ENCODE results near the gene EWSR1. TPM values are rescaled to one million over a fixed set of nuclear protein-coding genes. Genes with fewer than 3 reads are reported as not detected.
"Not testable (repeated sequence)": the region's sequence is repeated elsewhere in the genome, so short reads cannot be mapped to it uniquely, and the experiment has no call there.

Gene EWSR1
- total RNA-seq, 1 experiment from 2014 or later = 298 TPM

GRCh38 chr22:29233277-29233877 is 34.7 kb upstream of the EWSR1 start:
- H3K27me3 ChIP-seq = no peaks in the 10 kb centered on the region
- DNase-seq = no peak
- H3K9me3 ChIP-seq (replicated peaks) = no peaks in the 10 kb centered on the region
- no peak overlapping the region for H3K4me3 ChIP-seq
- no peaks in the 10 kb centered on the region for H3K36me3 ChIP-seq
- no peaks in the 10 kb centered on the region for H3K4me1 ChIP-seq
- no peak overlapping the region for H3K27ac ChIP-seq

- Histone ChIP-seq H3K9me3 (replicated peaks) (peaks cover 11% of the 10 kb centered on the region; the same call in 1 of the 2 replicates), H3K27ac (peak overlapping the region; percentile 34)
- H3K4me1 ChIP-seq, H3K4me3 ChIP-seq, H3K36me3 ChIP-seq, H3K27me3 ChIP-seq: not testable (repeated sequence)
- peak; percentile 22 to 31 for DNase-seq
Observed at GRCh38 chr22:29240481-29240880, 27.6 kb upstream of the EWSR1 start.

GRCh38 chr22:29243874-29244446 is 24.1 kb upstream of the EWSR1 start:
- no peak for DNase-seq
- Histone ChIP-seq H3K27ac (no peak overlapping the region), H3K27me3 (no peaks in the 10 kb centered on the region), H3K4me1 (no peaks in the 10 kb centered on the region; the same call in 1 of the 2 replicates), H3K9me3 (replicated peaks) (peaks cover 11% of the 10 kb centered on the region; the same call in 1 of the 2 replicates), H3K36me3 (no peaks in the 10 kb centered on the region), H3K4me3 (no peak overlapping the region)

- H3K27me3 ChIP-seq = no peaks in the 10 kb centered on the region
- no peaks in the 10 kb centered on the region for H3K36me3 ChIP-seq
- no peak for DNase-seq
- H3K27ac ChIP-seq = no peak overlapping the region
- H3K9me3 ChIP-seq (replicated peaks) = peaks cover 9% of the 10 kb centered on the region; the same call in 1 of the 2 replicates
- no peak overlapping the region for H3K4me3 ChIP-seq
- no peaks in the 10 kb centered on the region; the same call in 1 of the 2 replicates for H3K4me1 ChIP-seq
Observed at GRCh38 chr22:29244785-29245625, 23.1 kb upstream of the EWSR1 start.

GRCh38 chr22:29245626-29246385 is 22.3 kb upstream of the EWSR1 start:
- no peaks in the 10 kb centered on the region; the same call in 1 of the 2 replicates for H3K4me1 ChIP-seq
- H3K4me3 ChIP-seq = no peak overlapping the region
- H3K36me3 ChIP-seq = no peaks in the 10 kb centered on the region
- no peak overlapping the region for H3K27ac ChIP-seq
- peak; percentile 52 to 78 for DNase-seq
- peaks cover 8% of the 10 kb centered on the region; the same call in 1 of the 2 replicates for H3K9me3 ChIP-seq (replicated peaks)
- no peaks in the 10 kb centered on the region for H3K27me3 ChIP-seq

- H3K4me1 ChIP-seq; H3K36me3 ChIP-seq; H3K27ac ChIP-seq; H3K4me3 ChIP-seq; H3K9me3 ChIP-seq (replicated peaks); DNase-seq; H3K27me3 ChIP-seq: not testable (repeated sequence)
Observed at GRCh38 chr22:29247891-29248290, 20.2 kb upstream of the EWSR1 start.

GRCh38 chr22:29251265-29251664 is 16.8 kb upstream of the EWSR1 start:
- no peaks in the 10 kb centered on the region for H3K27me3 ChIP-seq
- no peaks in the 10 kb centered on the region for H3K36me3 ChIP-seq
- no peaks in the 10 kb centered on the region for H3K9me3 ChIP-seq (replicated peaks)
- no peak overlapping the region for H3K4me3 ChIP-seq
- DNase-seq = no peak
- no peaks in the 10 kb centered on the region for H3K4me1 ChIP-seq
- no peak overlapping the region for H3K27ac ChIP-seq

GRCh38 chr22:29251981-29252911 is 15.8 kb upstream of the EWSR1 start:
- no peak overlapping the region for H3K27ac ChIP-seq
- H3K9me3 ChIP-seq (replicated peaks) = no peaks in the 10 kb centered on the region
- no peaks in the 10 kb centered on the region for H3K27me3 ChIP-seq
- no peaks in the 10 kb centered on the region for H3K4me1 ChIP-seq
- no peaks in the 10 kb centered on the region for H3K36me3 ChIP-seq
- DNase-seq = no peak
- H3K4me3 ChIP-seq = no peak overlapping the region

- no peaks in the 10 kb centered on the region for H3K9me3 ChIP-seq (replicated peaks)
- H3K27ac ChIP-seq = no peak overlapping the region
- no peaks in the 10 kb centered on the region for H3K36me3 ChIP-seq
- no peaks in the 10 kb centered on the region for H3K4me1 ChIP-seq
- DNase-seq = no peak
- H3K4me3 ChIP-seq = no peak overlapping the region
- H3K27me3 ChIP-seq = no peaks in the 10 kb centered on the region
Observed at GRCh38 chr22:29253561-29254285, 14.3 kb upstream of the EWSR1 start.

GRCh38 chr22:29254286-29254660 is 13.8 kb upstream of the EWSR1 start:
- no peak overlapping the region for H3K4me3 ChIP-seq
- H3K4me1 ChIP-seq = no peaks in the 10 kb centered on the region
- H3K36me3 ChIP-seq = no peaks in the 10 kb centered on the region
- H3K9me3 ChIP-seq (replicated peaks) = no peaks in the 10 kb centered on the region
- DNase-seq = no peak
- no peaks in the 10 kb centered on the region for H3K27me3 ChIP-seq
- no peak overlapping the region for H3K27ac ChIP-seq

- Histone ChIP-seq H3K36me3 (no peaks in the 10 kb centered on the region), H3K4me1 (peaks cover 2% of the 10 kb centered on the region; the same call in 1 of the 2 replicates), H3K27ac (no peak overlapping the region), H3K9me3 (replicated peaks) (no peaks in the 10 kb centered on the region), H3K27me3 (no peaks in the 10 kb centered on the region), H3K4me3 (no peak overlapping the region)
- no peak for DNase-seq
Observed at GRCh38 chr22:29255064-29255621, 12.9 kb upstream of the EWSR1 start.

- no peak overlapping the region for H3K27ac ChIP-seq
- peaks cover 10% of the 10 kb centered on the region; the same call in 1 of the 2 replicates for H3K4me1 ChIP-seq
- DNase-seq = no peak
Observed at GRCh38 chr22:29256606-29257325, 11.3 kb upstream of the EWSR1 start.

More at GRCh38 chr22:29256606-29257325, 11.3 kb upstream of the EWSR1 start:
- Histone ChIP-seq H3K27me3 (no peaks in the 10 kb centered on the region), H3K4me3 (no peak overlapping the region), H3K9me3 (replicated peaks) (no peaks in the 10 kb centered on the region), H3K36me3 (no peaks in the 10 kb centered on the region)
